ENCODE measurements around the gene SLC25A19. TPM values are rescaled to one million over a fixed set of nuclear protein-coding genes. Genes with fewer than 3 reads are reported as not detected.
A peak's percentile ranks its signal among the peaks of the same experiment; 100 is the strongest.

The SLC25A19 gene
- total RNA-seq, 4 donors from 2014 or later = 16.7 to 23.1 (median 20.1) TPM

GRCh38 chr17:75241143-75241430 is 48.1 kb downstream of the SLC25A19 start:
- peaks cover 9 to 100% (median 41%) of the 10 kb centered on the region in 3 donors for H3K36me3 ChIP-seq
- TF ChIP-seq EP300 (IDR thresholded peaks at IDR 0.05) (peak in 1 of 2 donors; percentile 47), POLR2A (IDR thresholded peaks at IDR 0.05) (no peak)

GRCh38 chr17:75240394-75241142 is 48.7 kb downstream of the SLC25A19 start:
- no peak for DNase-seq (ENCODE audit: low spot score in 2 of 2)
- H3K36me3 ChIP-seq = peaks cover 9 to 100% (median 39%) of the 10 kb centered on the region in 3 donors
- no peak overlapping the region for H3K4me3 ChIP-seq
- no peaks in the 10 kb centered on the region for H3K9me3 ChIP-seq
- H3K27ac ChIP-seq = peak overlapping the region in 3 of 4 donors; percentile 20 to 70 (median 69)
- no peaks in the 10 kb centered on the region for H3K27me3 ChIP-seq
- WGBS, 2 donors = 54 to 58% methylated on average over 19 to 22 of the region's 23 CpGs
- no peak for TF ChIP-seq EP300 (IDR thresholded peaks at IDR 0.05)
- TF ChIP-seq CTCF (IDR thresholded peaks at IDR 0.05) = peak in 4 of 5 experiments; percentile 40 to 62 (median 48)
- H3K4me1 ChIP-seq = peaks cover 0 to 44% (median 8%) of the 10 kb centered on the region in 4 donors

More at GRCh38 chr17:75241143-75241430, 48.1 kb downstream of the SLC25A19 start:
- peak; percentile 38 to 45 for DNase-seq (ENCODE audit: low spot score in 2 of 2)
- no peaks in the 10 kb centered on the region for H3K27me3 ChIP-seq
- WGBS, 2 donors = 73 to 79% methylated on average over 5 to 6 of the region's 7 CpGs
- H3K27ac ChIP-seq = peak overlapping the region in 3 of 4 donors; percentile 20 to 70 (median 69)
- H3K9me3 ChIP-seq = no peaks in the 10 kb centered on the region
- H3K4me1 ChIP-seq = peaks cover 0 to 44% (median 8%) of the 10 kb centered on the region in 4 donors
- no peak overlapping the region for H3K4me3 ChIP-seq

GRCh38 chr17:75239778-75240393 is 49.3 kb downstream of the SLC25A19 start:
- no peaks in the 10 kb centered on the region for H3K9me3 ChIP-seq
- H3K27ac ChIP-seq = peak overlapping the region in 3 of 4 donors; percentile 20 to 70 (median 69)

GRCh38 chr17:75239214-75239613 is 50.0 kb downstream of the SLC25A19 start:
- H3K27ac ChIP-seq = peak overlapping the region in 1 of 4 donors; percentile 69
- peaks cover 9 to 100% (median 49%) of the 10 kb centered on the region in 3 donors for H3K36me3 ChIP-seq
- no peak for TF ChIP-seq EP300 (IDR thresholded peaks at IDR 0.05)
- no peak for TF ChIP-seq CTCF (IDR thresholded peaks at IDR 0.05)
- TF ChIP-seq POLR2A (IDR thresholded peaks at IDR 0.05) = no peak
- no peaks in the 10 kb centered on the region for H3K9me3 ChIP-seq
- no peaks in the 10 kb centered on the region for H3K27me3 ChIP-seq
- DNase-seq (ENCODE audit: low spot score in 2 of 2) = no peak
- WGBS, 2 donors = 70 to 83% methylated on average over 9 to 12 of the region's 12 CpGs
- H3K4me3 ChIP-seq = no peak overlapping the region
- H3K4me1 ChIP-seq = peaks cover 0 to 44% (median 8%) of the 10 kb centered on the region in 4 donors

More at GRCh38 chr17:75239778-75240393, 49.3 kb downstream of the SLC25A19 start:
- Histone ChIP-seq H3K4me3 (no peak overlapping the region), H3K36me3 (peaks cover 9 to 100% (median 44%) of the 10 kb centered on the region in 3 donors), H3K27me3 (no peaks in the 10 kb centered on the region), H3K4me1 (peaks cover 0 to 44% (median 8%) of the 10 kb centered on the region in 4 donors)
- 79 to 88% methylated on average over 20 to 23 of the region's 23 CpGs for WGBS, 2 donors
- no peak for DNase-seq (ENCODE audit: low spot score in 2 of 2)
- TF ChIP-seq CTCF (IDR thresholded peaks at IDR 0.05) (no peak), POLR2A (IDR thresholded peaks at IDR 0.05) (no peak), EP300 (IDR thresholded peaks at IDR 0.05) (no peak)

GRCh38 chr17:75238684-75239191 is 50.5 kb downstream of the SLC25A19 start:
- DNase-seq (ENCODE audit: low spot score in 2 of 2) = no peak
- WGBS, 2 donors = 49 to 52% methylated on average over 13 of the region's 13 CpGs
- Histone ChIP-seq H3K9me3 (no peaks in the 10 kb centered on the region), H3K27ac (peak overlapping the region in 1 of 4 donors; percentile 69), H3K4me1 (peaks cover 0 to 44% (median 8%) of the 10 kb centered on the region in 4 donors), H3K36me3 (peaks cover 9 to 100% (median 49%) of the 10 kb centered on the region in 3 donors), H3K27me3 (no peaks in the 10 kb centered on the region), H3K4me3 (no peak overlapping the region)
- no peak for TF ChIP-seq EP300 (IDR thresholded peaks at IDR 0.05)
- TF ChIP-seq CTCF (IDR thresholded peaks at IDR 0.05) = peak; percentile 75 to 81 (median 77)

All from tibial nerve (tissue), 4 donors.